SU-DHL-6 (cell line): ENCODE measurements around the gene FTCD.

Experiments
- EZH2phosphoT487 ChIP-seq: fragments of 200-600 bp; sonication (generic), shearing (Covaris generic); conservative IDR thresholded peaks from 2 replicates; pipeline ENCODE4 v1.6.1; 2018; ENCODE audit warnings: mild to moderate bottlenecking, antibody characterized with exemption, low read length, moderate library complexity, mixed read lengths
- TF ChIP-seq, protein P1 (sequence below): fragments of 200-600 bp; sonication (generic); IDR thresholded peaks from one replicate; pipeline ENCODE4 v1.5.1; 2017; ENCODE audit warnings: antibody characterized with exemption, mild to moderate bottlenecking, low read length, moderate library complexity; ENCODE audit not compliant: insufficient read depth, poor library complexity, severe bottlenecking

DNA sequence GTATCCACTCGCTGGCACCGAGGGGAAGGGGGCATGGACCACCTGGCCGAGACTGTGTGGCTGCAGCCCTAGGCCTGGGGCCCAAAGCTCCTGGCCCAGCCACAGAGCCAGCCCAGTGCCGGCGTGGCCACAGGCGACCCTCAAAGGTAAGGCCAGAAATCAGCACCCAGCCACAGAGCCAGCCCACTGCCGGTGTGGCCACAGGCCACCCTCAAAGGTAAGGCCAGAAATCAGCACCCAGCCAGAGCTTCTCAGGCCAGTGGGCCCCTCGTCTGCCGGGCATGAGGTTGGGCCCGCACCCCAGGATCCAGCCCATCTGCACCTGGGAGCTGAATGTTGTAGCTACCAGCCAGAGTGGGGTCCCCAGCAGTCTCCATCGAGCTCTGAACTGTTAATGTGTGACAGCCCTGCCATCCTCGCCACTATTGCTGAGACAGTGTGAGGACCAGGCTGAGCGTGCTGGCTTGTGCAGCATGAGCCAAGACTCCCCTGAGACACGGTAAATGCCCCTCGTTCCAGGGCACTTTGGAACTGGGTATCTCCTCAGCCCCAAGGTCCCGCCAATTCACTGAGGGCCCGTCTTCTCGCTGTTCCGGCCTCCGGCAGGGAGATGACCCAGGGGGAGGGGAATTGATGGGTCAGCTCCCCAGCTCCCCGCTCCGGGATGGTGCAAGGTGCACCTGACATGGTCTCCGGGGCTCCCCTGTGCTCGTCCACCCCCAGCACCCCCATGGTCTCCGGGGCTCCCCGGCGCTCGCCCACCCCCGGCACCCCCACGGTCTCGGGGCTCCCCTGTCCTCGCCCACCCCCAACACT, 4.7 kb upstream of the FTCD start:
- TF ChIP-seq, protein P1, sequence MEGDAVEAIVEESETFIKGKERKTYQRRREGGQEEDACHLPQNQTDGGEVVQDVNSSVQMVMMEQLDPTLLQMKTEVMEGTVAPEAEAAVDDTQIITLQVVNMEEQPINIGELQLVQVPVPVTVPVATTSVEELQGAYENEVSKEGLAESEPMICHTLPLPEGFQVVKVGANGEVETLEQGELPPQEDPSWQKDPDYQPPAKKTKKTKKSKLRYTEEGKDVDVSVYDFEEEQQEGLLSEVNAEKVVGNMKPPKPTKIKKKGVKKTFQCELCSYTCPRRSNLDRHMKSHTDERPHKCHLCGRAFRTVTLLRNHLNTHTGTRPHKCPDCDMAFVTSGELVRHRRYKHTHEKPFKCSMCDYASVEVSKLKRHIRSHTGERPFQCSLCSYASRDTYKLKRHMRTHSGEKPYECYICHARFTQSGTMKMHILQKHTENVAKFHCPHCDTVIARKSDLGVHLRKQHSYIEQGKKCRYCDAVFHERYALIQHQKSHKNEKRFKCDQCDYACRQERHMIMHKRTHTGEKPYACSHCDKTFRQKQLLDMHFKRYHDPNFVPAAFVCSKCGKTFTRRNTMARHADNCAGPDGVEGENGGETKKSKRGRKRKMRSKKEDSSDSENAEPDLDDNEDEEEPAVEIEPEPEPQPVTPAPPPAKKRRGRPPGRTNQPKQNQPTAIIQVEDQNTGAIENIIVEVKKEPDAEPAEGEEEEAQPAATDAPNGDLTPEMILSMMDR: no peak
- no peak for TF ChIP-seq EZH2phosphoT487
